OCI-LY3 (cell line): ENCODE measurements around the gene AK9.

ENCODE experiments used
- EZH2phosphoT487 ChIP-seq: fragments of 200-600 bp; shearing (Covaris generic); IDR thresholded peaks from 2 replicates; pipeline ENCODE4 v1.6.1; 2018; ENCODE audit warnings: antibody characterized with exemption, mixed run types, low read depth
- TF ChIP-seq, protein P1 (sequence below): fragments of 200-600, 300-600 bp; sonication (generic); IDR thresholded peaks from 2 replicates; pipeline ENCODE4 v1.5.1; 2014; ENCODE audit warnings: antibody characterized with exemption, low read length, low read depth

DNA sequence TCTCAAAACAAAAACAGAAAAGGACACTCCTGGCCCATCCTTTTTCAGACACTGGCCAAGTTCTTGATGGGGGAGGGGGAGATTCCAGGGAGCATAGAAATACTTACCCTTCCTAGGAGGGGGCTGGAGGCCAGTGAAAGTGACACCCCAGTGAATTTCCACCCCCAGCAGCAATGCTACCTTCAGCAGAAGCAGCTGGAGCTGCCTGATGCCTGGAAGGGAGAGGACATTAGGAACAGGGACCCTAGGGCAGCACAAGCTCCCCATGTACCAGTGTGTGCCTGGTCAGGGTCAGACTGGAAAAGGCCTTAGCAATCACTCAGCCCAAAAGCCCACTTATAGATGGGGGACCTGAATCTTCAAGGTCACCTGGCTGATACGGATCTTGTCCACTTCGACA lies 237.8 kb downstream of the AK9 start:
- TF ChIP-seq, protein P1, sequence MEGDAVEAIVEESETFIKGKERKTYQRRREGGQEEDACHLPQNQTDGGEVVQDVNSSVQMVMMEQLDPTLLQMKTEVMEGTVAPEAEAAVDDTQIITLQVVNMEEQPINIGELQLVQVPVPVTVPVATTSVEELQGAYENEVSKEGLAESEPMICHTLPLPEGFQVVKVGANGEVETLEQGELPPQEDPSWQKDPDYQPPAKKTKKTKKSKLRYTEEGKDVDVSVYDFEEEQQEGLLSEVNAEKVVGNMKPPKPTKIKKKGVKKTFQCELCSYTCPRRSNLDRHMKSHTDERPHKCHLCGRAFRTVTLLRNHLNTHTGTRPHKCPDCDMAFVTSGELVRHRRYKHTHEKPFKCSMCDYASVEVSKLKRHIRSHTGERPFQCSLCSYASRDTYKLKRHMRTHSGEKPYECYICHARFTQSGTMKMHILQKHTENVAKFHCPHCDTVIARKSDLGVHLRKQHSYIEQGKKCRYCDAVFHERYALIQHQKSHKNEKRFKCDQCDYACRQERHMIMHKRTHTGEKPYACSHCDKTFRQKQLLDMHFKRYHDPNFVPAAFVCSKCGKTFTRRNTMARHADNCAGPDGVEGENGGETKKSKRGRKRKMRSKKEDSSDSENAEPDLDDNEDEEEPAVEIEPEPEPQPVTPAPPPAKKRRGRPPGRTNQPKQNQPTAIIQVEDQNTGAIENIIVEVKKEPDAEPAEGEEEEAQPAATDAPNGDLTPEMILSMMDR, result no peak
- no peak for TF ChIP-seq EZH2phosphoT487
